Heart right ventricle (tissue), 16 donors: Measurements from ENCODE around the gene FRAT2. TPM values are rescaled to one million over a fixed set of nuclear protein-coding genes. Genes with fewer than 3 reads are reported as not detected.
"Not testable (repeated sequence)": the region's sequence is repeated elsewhere in the genome, so short reads cannot be mapped to it uniquely, and the experiment has no call there.

Experiments
- ATAC-seq, 8 donors: fragments of 200-7000 bp; cut with Tn5 transposase; one replicate each; pipeline ENCODE4 v1.9.1; 2020; ENCODE audit warnings: mild to moderate bottlenecking in 8 of 8, moderate library complexity in 8 of 8, moderate number of reproducible peaks in 1 of 8
- DNase-seq, 2 donors: peaks; one replicate each; pipeline ENCODE4 v3.0.0-alpha.2; 2020
- H3K27ac ChIP-seq, 10 donors: fragments of 200-600 bp; sonication (generic) in 2 of 10; one replicate each; pipeline versions ENCODE4 v1.5.0 to v1.8.0; 2020 to 2022; ENCODE audit warnings: mild to moderate bottlenecking in 3 of 10
- H3K27me3 ChIP-seq, 7 donors: fragments of 200-600 bp; one replicate each; pipeline ENCODE4 v1.8.0; 2021 to 2022; ENCODE audit warnings: mild to moderate bottlenecking in 2 of 7
- H3K36me3 ChIP-seq, 9 donors: fragments of 200-600 bp; sonication (generic) in 1 of 9; one replicate each; pipeline versions ENCODE4 v1.5.0 to v1.8.0; 2020 to 2022; ENCODE audit warnings: mild to moderate bottlenecking in 2 of 9
- H3K4me1 ChIP-seq, 9 donors: fragments of 200-600 bp; sonication (generic) in 1 of 9; one replicate each; pipeline versions ENCODE4 v1.5.0 to v1.8.0; 2020 to 2022; ENCODE audit warnings: mild to moderate bottlenecking in 4 of 9
- H3K4me3 ChIP-seq, 10 donors: fragments of 200-600 bp; sonication (generic) in 2 of 10; one replicate each; pipeline versions ENCODE4 v1.5.0 to v1.8.0; 2020 to 2022; ENCODE audit warnings: mild to moderate bottlenecking in 7 of 10, moderate library complexity in 2 of 10
- H3K9me3 ChIP-seq, 11 donors: fragments of 200-600 bp in 10 of 11; sonication (generic) in 2 of 11; one replicate each; pipeline versions ENCODE4 v1.5.0 to v1.8.0; 2013 to 2022; ENCODE audit warnings: mild to moderate bottlenecking in 2 of 11, control low read depth in 1 of 11, moderate library complexity in 1 of 11
- WGBS, 2 donors: extraction: QIAGEN DNeasy Blood & Tissue Kit; methylation state at CpG; one replicate each; pipeline ENCODE4 v1.1.7; 2013; ENCODE audit warnings: inconsistent platforms in 1 of 2; 5-methylcytosine and 5-hydroxymethylcytosine counted together
- intact Hi-C, 10 donors: fragments of 100-400 bp; cut with DNase I; formaldehyde crosslinking; loops; one replicate each; pipeline versions ENCODE4 v1.11.1 to v1.14.2; 2022
- polyA plus RNA-seq, 2 donors: library from polyadenylated mRNA; stranded (reverse); fragments of 200-250 nt; gene quantifications; one replicate each; pipeline ENCODE4 v1.2.3, GENCODE V29; 2013
- total RNA-seq, 10 donors: library from RNA; stranded (reverse); fragmentation: NEBNext Ultra II Directional in 3 of 10; extraction: Animal tissue kit (Norgen Biotek cat#: 25700) in 3 of 10; gene quantifications; one replicate each; pipeline versions ENCODE4 v1.2.1 to v1.2.4, GENCODE V29; 2021 to 2023
- TF ChIP-seq, protein P1 (sequence below), 9 donors: fragments of 200-600 bp; sonication (generic) in 2 of 9; IDR thresholded peaks; one replicate each; pipeline versions ENCODE4 v1.5.0 to v1.8.0; 2021 to 2022; ENCODE audit warnings: antibody characterized with exemption in 9 of 9, mild to moderate bottlenecking in 5 of 9, moderate library complexity in 1 of 9
- donor health status: Arrhythmogenic right ventricular cardiomyopathy.
- donor health status: ischemic (EF 13 %, LVEDD 7.1; RV severe dilation, severe dysfunction).
- donor health status: healthy with polysubstance abuse.
- donor health status: DM: no; HTN: yes; CAD: no.
- donor health status: DM: no; HTN: no; CAD: no.
- donor health status: ischemic (EF 25% LVEDD 6.9; RV normal size, moderate dysfunction).
- donor health status: ischemic (EF 25% LVEDD 5.7; RV mildly dilated, moderate dysfunction).
- donor health status: healthy.
- donor health status: DM: yes; HTN: yes; CAD: no.
- donor health status: Ischemic cardiomyopathy.
- donor health status: ischemic (EF 35%, LVEDD 5.7; RV mildly dilated, moderate dysfunction).
- donor health status: nonischemic (EF 11% LVEDD 7.7; RV severe dilation, severe dysfunction).
- donor health status: DM: yes; HTN: yes; CAD: no.
- donor health status: PGD.
- donor health status: ischemic (EF 29% LVEDD 5.4; RV normal size, mild dysfunction).
- donor health status: nonischemic (EF 23%, LVEDD 6.1; RV moderate dilation, normal function).

Gene FRAT2
- total and polyA plus RNA-seq, 12 donors: 2.9 to 11.0 (median 5.1) TPM

DNA sequence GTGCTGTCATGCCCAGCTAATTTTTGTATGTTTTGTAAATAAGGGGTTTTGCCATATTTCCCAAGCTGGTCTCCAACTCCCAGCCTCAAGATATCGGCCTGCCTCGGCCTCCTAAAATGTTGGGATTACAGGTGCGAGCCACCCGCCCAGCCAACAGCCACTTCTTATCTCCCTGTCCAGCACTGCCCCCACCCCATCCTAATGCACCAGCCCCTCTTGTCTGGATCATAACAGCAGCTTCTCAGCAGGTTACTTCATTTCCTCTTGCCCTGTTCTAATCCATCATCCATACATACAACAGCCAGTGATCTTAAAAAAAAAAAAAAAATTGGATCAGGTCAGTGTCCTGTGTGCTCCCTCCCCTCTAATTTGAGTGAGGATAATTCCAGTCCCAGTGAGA lies 12.8 kb upstream of the FRAT2 start:
- intact Hi-C loops: loop anchor here in 1 of 10 donors (10.0 kb wide), 1 partner anchor 63 kb away; no protein-coding TSS in a partner anchor
- 98 to 100% methylated on average over 4 of the region's 4 CpGs for WGBS, 2 donors
- Histone ChIP-seq H3K36me3 (peaks cover 0 to 19% (median 0%) of the 10 kb centered on the region in 9 donors), H3K27ac (no peak overlapping the region), H3K27me3 (no peaks in the 10 kb centered on the region), H3K4me1 (no peaks in the 10 kb centered on the region), H3K4me3 (no peak overlapping the region), H3K9me3 (no peaks in the 10 kb centered on the region)
- TF ChIP-seq, protein P1, sequence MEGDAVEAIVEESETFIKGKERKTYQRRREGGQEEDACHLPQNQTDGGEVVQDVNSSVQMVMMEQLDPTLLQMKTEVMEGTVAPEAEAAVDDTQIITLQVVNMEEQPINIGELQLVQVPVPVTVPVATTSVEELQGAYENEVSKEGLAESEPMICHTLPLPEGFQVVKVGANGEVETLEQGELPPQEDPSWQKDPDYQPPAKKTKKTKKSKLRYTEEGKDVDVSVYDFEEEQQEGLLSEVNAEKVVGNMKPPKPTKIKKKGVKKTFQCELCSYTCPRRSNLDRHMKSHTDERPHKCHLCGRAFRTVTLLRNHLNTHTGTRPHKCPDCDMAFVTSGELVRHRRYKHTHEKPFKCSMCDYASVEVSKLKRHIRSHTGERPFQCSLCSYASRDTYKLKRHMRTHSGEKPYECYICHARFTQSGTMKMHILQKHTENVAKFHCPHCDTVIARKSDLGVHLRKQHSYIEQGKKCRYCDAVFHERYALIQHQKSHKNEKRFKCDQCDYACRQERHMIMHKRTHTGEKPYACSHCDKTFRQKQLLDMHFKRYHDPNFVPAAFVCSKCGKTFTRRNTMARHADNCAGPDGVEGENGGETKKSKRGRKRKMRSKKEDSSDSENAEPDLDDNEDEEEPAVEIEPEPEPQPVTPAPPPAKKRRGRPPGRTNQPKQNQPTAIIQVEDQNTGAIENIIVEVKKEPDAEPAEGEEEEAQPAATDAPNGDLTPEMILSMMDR (IDR thresholded peaks at IDR 0.05): no peak
- no peak for ATAC-seq
- DNase-seq: no peak

DNA sequence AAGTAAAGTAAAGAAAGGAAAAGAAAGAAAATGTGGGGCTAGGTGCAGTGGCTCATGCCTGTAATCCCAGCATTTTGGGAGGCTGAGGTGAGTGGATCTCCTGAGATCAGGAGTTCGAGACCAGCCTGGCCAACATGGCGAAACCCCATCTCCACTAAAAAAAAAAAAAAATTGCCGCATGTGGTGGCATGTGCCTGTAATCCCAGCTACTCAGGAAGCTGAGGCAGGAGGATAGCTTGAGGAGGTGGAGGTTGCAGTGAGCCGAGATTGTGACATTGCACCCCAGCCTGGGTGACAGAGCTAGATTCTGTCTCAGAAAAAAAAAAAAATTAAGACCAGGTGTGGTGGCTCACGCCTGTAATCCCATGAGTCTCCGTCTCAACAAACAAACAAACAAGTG lies 9.1 kb upstream of the FRAT2 start:
- H3K27me3 ChIP-seq, H3K4me3 ChIP-seq, H3K27ac ChIP-seq, H3K4me1 ChIP-seq, H3K9me3 ChIP-seq, H3K36me3 ChIP-seq, DNase-seq, ATAC-seq: not testable (repeated sequence)
- intact Hi-C loops: loop anchor here in 1 of 10 donors (10.0 kb wide), 1 partner anchor 59 kb away; no protein-coding TSS in a partner anchor
- 84 to 91% methylated on average over 6 of the region's 6 CpGs for WGBS, 2 donors

- Histone ChIP-seq H3K4me1 (peaks cover 0 to 18% (median 15%) of the 10 kb centered on the region in 9 donors), H3K36me3 (no peaks in the 10 kb centered on the region), H3K9me3 (no peaks in the 10 kb centered on the region), H3K27ac (no peak overlapping the region), H3K4me3 (no peak overlapping the region), H3K27me3 (no peaks in the 10 kb centered on the region)
- no peak for DNase-seq
- intact Hi-C loops: loop anchor here in 1 of 10 donors (10.0 kb wide), 1 partner anchor 57 kb away; no protein-coding TSS in a partner anchor
- TF ChIP-seq, protein P1 (IDR thresholded peaks at IDR 0.05): no peak
- ATAC-seq: no peak
- 78 to 81% methylated on average over 2 of the region's 2 CpGs for WGBS, 2 donors
These were observed 6.9 kb upstream of the FRAT2 start for GRCh38 chr10:97341416-97341815.

GRCh38 chr10:97338041-97338440 lies 3.5 kb upstream of the FRAT2 start:
- intact Hi-C loops: loop anchor here in 2 of 10 donors (5.0 to 10.0 kb wide), 3 partner anchors 46 to 64 kb away; partner anchors contain the start of genes ARHGAP19 (in 1 of the 2) and RRP12 (in 1 of the 2)
- Histone ChIP-seq H3K9me3 (no peaks in the 10 kb centered on the region), H3K27ac (no peak overlapping the region), H3K4me3 (no peak overlapping the region), H3K36me3 (no peaks in the 10 kb centered on the region), H3K27me3 (no peaks in the 10 kb centered on the region), H3K4me1 (peaks cover 0 to 39% (median 27%) of the 10 kb centered on the region in 9 donors)
- no peak for ATAC-seq
- WGBS, 2 donors: 29 to 34% methylated on average over 5 of the region's 5 CpGs
- TF ChIP-seq, protein P1 (IDR thresholded peaks at IDR 0.05): no peak
- no peak for DNase-seq
